Retina (tissue), 1 donor: ENCODE results near the gene HID1.
"Not testable (repeated sequence)": the region's sequence is repeated elsewhere in the genome, so short reads cannot be mapped to it uniquely, and the experiment has no call there.

Experiments used
- DNase-seq: peaks from one replicate; pipeline ENCODE4 v3.0.0-alpha.2; 2016

Gene HID1

GRCh38 chr17:74921026-74921681, 51.4 kb downstream of the HID1 start:
- peak; percentile 59 for DNase-seq

- no peak for DNase-seq
These were observed 51.9 kb downstream of the HID1 start for GRCh38 chr17:74920642-74921025.

- no peak for DNase-seq
These were observed 52.3 kb downstream of the HID1 start for GRCh38 chr17:74920306-74920620.

GRCh38 chr17:74919440-74920305, 52.9 kb downstream of the HID1 start:
- peak; percentile 49 for DNase-seq

GRCh38 chr17:74918906-74919305, 53.7 kb downstream of the HID1 start:
- no peak for DNase-seq

GRCh38 chr17:74917430-74917829, 55.1 kb downstream of the HID1 start:
- DNase-seq, result no peak

GRCh38 chr17:74916851-74917199, 55.7 kb downstream of the HID1 start:
- DNase-seq, result no peak

- no peak for DNase-seq
These were observed 56.3 kb downstream of the HID1 start for GRCh38 chr17:74916136-74916850.

- not testable (repeated sequence) for DNase-seq
These were observed 61.1 kb downstream of the HID1 start for GRCh38 chr17:74911423-74911822.

GRCh38 chr17:74909097-74909496, 63.5 kb downstream of the HID1 start:
- not testable (repeated sequence) for DNase-seq

GRCh38 chr17:74907012-74907411, 65.5 kb downstream of the HID1 start:
- DNase-seq, result no peak

- DNase-seq, result not testable (repeated sequence)
These were observed 66.3 kb downstream of the HID1 start for GRCh38 chr17:74906214-74906793.

GRCh38 chr17:74904687-74905409, 67.7 kb downstream of the HID1 start:
- no peak for DNase-seq

GRCh38 chr17:74903671-74904070, 68.9 kb downstream of the HID1 start:
- no peak for DNase-seq

- DNase-seq, result no peak
These were observed 69.5 kb downstream of the HID1 start for GRCh38 chr17:74903034-74903433.

- DNase-seq, result no peak
These were observed 71.0 kb downstream of the HID1 start for GRCh38 chr17:74901353-74902135.
